ENCODE measurements around the gene ADAMTSL3.

Gene ADAMTSL3

GRCh38 chr15:83853232-83853631 is 199.3 kb downstream of the ADAMTSL3 start:
- no peak overlapping the region for H3K27ac ChIP-seq
- no peak overlapping the region for H2AFZ ChIP-seq (ENCODE audit: low read depth)
- H3K4me3 ChIP-seq (IDR thresholded peaks at IDR 0.05; ENCODE audit: insufficient read depth, low read depth, low read length) = no peak overlapping the region
- H3K27me3 ChIP-seq (ENCODE audit: insufficient read depth, low read depth) = no peaks in the 10 kb centered on the region
- H3K79me2 ChIP-seq (ENCODE audit: insufficient read depth, low read depth) = no peaks in the 10 kb centered on the region
- no peaks in the 10 kb centered on the region for H4K20me1 ChIP-seq (ENCODE audit: insufficient read depth)
- no peak for TF ChIP-seq CTCF (conservative IDR thresholded peaks at IDR 0.05; ENCODE audit: low read depth, low read length)
- H3K9ac ChIP-seq = no peak overlapping the region
- no peaks in the 10 kb centered on the region for H3K4me1 ChIP-seq (ENCODE audit: low read depth, poor library complexity, severe bottlenecking)
- H3K36me3 ChIP-seq (ENCODE audit: insufficient read depth) = no peaks in the 10 kb centered on the region
- no peak overlapping the region for H3K4me2 ChIP-seq

GRCh38 chr15:83854321-83854720 is 200.4 kb downstream of the ADAMTSL3 start:
- Histone ChIP-seq H3K27me3 (ENCODE audit: insufficient read depth, low read depth) (no peaks in the 10 kb centered on the region), H3K4me1 (ENCODE audit: low read depth, poor library complexity, severe bottlenecking) (no peaks in the 10 kb centered on the region), H3K79me2 (ENCODE audit: insufficient read depth, low read depth) (no peaks in the 10 kb centered on the region), H3K36me3 (ENCODE audit: insufficient read depth) (no peaks in the 10 kb centered on the region), H3K9ac (no peak overlapping the region), H2AFZ (ENCODE audit: low read depth) (no peak overlapping the region), H3K27ac (no peak overlapping the region), H3K4me3 (IDR thresholded peaks at IDR 0.05; ENCODE audit: insufficient read depth, low read depth, low read length) (no peak overlapping the region), H3K4me2 (no peak overlapping the region), H4K20me1 (ENCODE audit: insufficient read depth) (no peaks in the 10 kb centered on the region)
- no peak for TF ChIP-seq CTCF (conservative IDR thresholded peaks at IDR 0.05; ENCODE audit: low read depth, low read length)

- no peak for TF ChIP-seq CTCF (conservative IDR thresholded peaks at IDR 0.05; ENCODE audit: low read depth, low read length)
- Histone ChIP-seq H3K4me1 (ENCODE audit: low read depth, poor library complexity, severe bottlenecking) (no peaks in the 10 kb centered on the region), H3K9ac (no peak overlapping the region), H3K36me3 (ENCODE audit: insufficient read depth) (no peaks in the 10 kb centered on the region), H3K79me2 (ENCODE audit: insufficient read depth, low read depth) (no peaks in the 10 kb centered on the region), H2AFZ (ENCODE audit: low read depth) (no peak overlapping the region), H3K4me3 (IDR thresholded peaks at IDR 0.05; ENCODE audit: insufficient read depth, low read depth, low read length) (no peak overlapping the region), H3K4me2 (no peak overlapping the region), H3K27ac (no peak overlapping the region), H4K20me1 (ENCODE audit: insufficient read depth) (no peaks in the 10 kb centered on the region), H3K27me3 (ENCODE audit: insufficient read depth, low read depth) (no peaks in the 10 kb centered on the region)
These were observed 201.2 kb downstream of the ADAMTSL3 start for GRCh38 chr15:83854950-83855707.

GRCh38 chr15:83855956-83856355 is 202.0 kb downstream of the ADAMTSL3 start:
- no peak for TF ChIP-seq CTCF (conservative IDR thresholded peaks at IDR 0.05; ENCODE audit: low read depth, low read length)
- H3K79me2 ChIP-seq (ENCODE audit: insufficient read depth, low read depth) = no peaks in the 10 kb centered on the region
- H3K4me3 ChIP-seq (IDR thresholded peaks at IDR 0.05; ENCODE audit: insufficient read depth, low read depth, low read length) = no peak overlapping the region
- H3K4me1 ChIP-seq (ENCODE audit: low read depth, poor library complexity, severe bottlenecking) = no peaks in the 10 kb centered on the region
- no peak overlapping the region for H3K9ac ChIP-seq
- H3K36me3 ChIP-seq (ENCODE audit: insufficient read depth) = no peaks in the 10 kb centered on the region
- no peaks in the 10 kb centered on the region for H4K20me1 ChIP-seq (ENCODE audit: insufficient read depth)
- no peak overlapping the region for H3K27ac ChIP-seq
- H3K4me2 ChIP-seq = no peak overlapping the region
- no peak overlapping the region for H2AFZ ChIP-seq (ENCODE audit: low read depth)
- no peaks in the 10 kb centered on the region for H3K27me3 ChIP-seq (ENCODE audit: insufficient read depth, low read depth)

All from KMS-11 (cell line).